Measurements from ENCODE around the gene MSL3.

DNA sequence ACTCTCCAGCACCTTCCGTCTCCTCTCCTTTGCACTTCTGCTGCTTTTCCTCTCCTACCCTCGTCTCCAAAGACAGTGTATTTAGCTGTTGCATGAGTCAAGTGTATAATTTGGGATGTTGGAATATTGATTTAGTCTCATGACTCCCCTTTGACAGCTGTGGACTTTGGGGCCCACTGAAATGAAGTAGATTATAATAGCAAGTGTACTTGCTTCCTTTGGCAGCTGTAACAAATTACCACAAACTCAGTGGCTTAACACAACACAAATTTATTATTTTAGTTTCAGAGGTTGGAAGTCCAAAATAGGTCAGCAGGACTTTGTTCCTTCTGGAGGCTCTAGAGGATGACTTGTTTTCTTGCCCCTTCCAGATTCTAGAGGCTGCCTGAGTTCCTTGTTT is 29.5 kb upstream of the MSL3 start:
- no peak for TF ChIP-seq POLR2A (IDR thresholded peaks at IDR 0.05; ENCODE audit: low read length)
- no peak for TF ChIP-seq GATA1 (IDR thresholded peaks at IDR 0.05; ENCODE audit: low read depth, low read length)
